Measurements from ENCODE around the gene CCDC85A.

DNA sequence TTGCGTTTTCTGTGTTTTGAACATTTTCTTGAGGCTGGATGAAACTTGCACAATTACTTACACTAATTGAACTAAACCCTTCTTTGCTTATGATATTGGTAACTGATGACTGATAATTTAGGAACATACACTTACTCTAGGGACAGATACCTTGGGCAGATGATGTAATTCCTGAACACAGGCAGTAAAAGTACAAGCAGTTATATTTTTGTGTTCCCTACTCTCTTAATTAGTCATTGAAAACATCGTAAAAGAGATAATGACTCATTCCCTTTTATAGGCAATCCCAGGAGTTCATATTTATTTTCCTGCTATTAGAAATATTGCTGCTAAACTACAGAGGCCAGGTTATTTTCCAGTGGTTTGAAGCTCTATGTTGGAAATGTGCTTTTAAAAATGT, 46.4 kb downstream of the CCDC85A start:
- TF ChIP-seq CTCF (IDR thresholded peaks at IDR 0.05) (no peak), POLR2A (IDR thresholded peaks at IDR 0.05) (no peak)

Measured in esophagus squamous epithelium (tissue), 4 donors.